ENCODE measurements around the gene MRPL14.

Gene MRPL14

GRCh38 chr6:44142835-44143234, 15.6 kb upstream of the MRPL14 start:
- H3K36me3 ChIP-seq (ENCODE audit: insufficient read depth, low read length) = peaks cover 9% of the 10 kb centered on the region; the same call in 1 of the 2 replicates
- no peak overlapping the region for H3K9ac ChIP-seq (ENCODE audit: low read depth, low read length)
- no peaks in the 10 kb centered on the region for H3K9me3 ChIP-seq (ENCODE audit: control insufficient read depth, insufficient read depth, low read length)
- no peaks in the 10 kb centered on the region for H3K4me1 ChIP-seq (ENCODE audit: insufficient read depth, low read length)

GRCh38 chr6:44139351-44139743, 12.1 kb upstream of the MRPL14 start:
- Histone ChIP-seq H3K36me3 (ENCODE audit: insufficient read depth, low read length) (peaks cover 9% of the 10 kb centered on the region), H3K9ac (ENCODE audit: low read depth, low read length) (no peak overlapping the region), H3K9me3 (ENCODE audit: control insufficient read depth, insufficient read depth, low read length) (no peaks in the 10 kb centered on the region), H3K4me1 (ENCODE audit: insufficient read depth, low read length) (no peaks in the 10 kb centered on the region)

GRCh38 chr6:44138717-44139350, 11.6 kb upstream of the MRPL14 start:
- Histone ChIP-seq H3K4me1 (ENCODE audit: insufficient read depth, low read length) (peaks cover 2% of the 10 kb centered on the region), H3K36me3 (ENCODE audit: insufficient read depth, low read length) (peaks cover 9% of the 10 kb centered on the region), H3K9ac (ENCODE audit: low read depth, low read length) (no peak overlapping the region), H3K9me3 (ENCODE audit: control insufficient read depth, insufficient read depth, low read length) (no peaks in the 10 kb centered on the region)

GRCh38 chr6:44135875-44136274, 8.6 kb upstream of the MRPL14 start:
- Histone ChIP-seq H3K9ac (ENCODE audit: low read depth, low read length) (no peak overlapping the region), H3K9me3 (ENCODE audit: control insufficient read depth, insufficient read depth, low read length) (no peaks in the 10 kb centered on the region), H3K36me3 (ENCODE audit: insufficient read depth, low read length) (peaks cover 4% of the 10 kb centered on the region), H3K4me1 (ENCODE audit: insufficient read depth, low read length) (peaks cover 11% of the 10 kb centered on the region)

GRCh38 chr6:44135173-44135758, 8.0 kb upstream of the MRPL14 start:
- Histone ChIP-seq H3K9ac (ENCODE audit: low read depth, low read length) (no peak overlapping the region), H3K4me1 (ENCODE audit: insufficient read depth, low read length) (peaks cover 11% of the 10 kb centered on the region), H3K36me3 (ENCODE audit: insufficient read depth, low read length) (peaks cover 1% of the 10 kb centered on the region), H3K9me3 (ENCODE audit: control insufficient read depth, insufficient read depth, low read length) (no peaks in the 10 kb centered on the region)

GRCh38 chr6:44133981-44134711, 6.9 kb upstream of the MRPL14 start:
- Histone ChIP-seq H3K4me1 (ENCODE audit: insufficient read depth, low read length) (peaks cover 11% of the 10 kb centered on the region), H3K36me3 (ENCODE audit: insufficient read depth, low read length) (no peaks in the 10 kb centered on the region; the same call in 1 of the 2 replicates), H3K9me3 (ENCODE audit: control insufficient read depth, insufficient read depth, low read length) (no peaks in the 10 kb centered on the region), H3K9ac (ENCODE audit: low read depth, low read length) (no peak overlapping the region)

GRCh38 chr6:44133003-44133931, 6.0 kb upstream of the MRPL14 start:
- H3K9me3 ChIP-seq (ENCODE audit: control insufficient read depth, insufficient read depth, low read length) = no peaks in the 10 kb centered on the region
- H3K36me3 ChIP-seq (ENCODE audit: insufficient read depth, low read length) = no peaks in the 10 kb centered on the region; the same call in 1 of the 2 replicates
- peaks cover 11% of the 10 kb centered on the region for H3K4me1 ChIP-seq (ENCODE audit: insufficient read depth, low read length)
- peak overlapping the region; percentile 13; the same call in 1 of the 2 replicates for H3K9ac ChIP-seq (ENCODE audit: low read depth, low read length)

GRCh38 chr6:44132476-44132875, 5.2 kb upstream of the MRPL14 start:
- Histone ChIP-seq H3K9ac (ENCODE audit: low read depth, low read length) (no peak overlapping the region), H3K36me3 (ENCODE audit: insufficient read depth, low read length) (no peaks in the 10 kb centered on the region; the same call in 1 of the 2 replicates), H3K4me1 (ENCODE audit: insufficient read depth, low read length) (peaks cover 11% of the 10 kb centered on the region), H3K9me3 (ENCODE audit: control insufficient read depth, insufficient read depth, low read length) (no peaks in the 10 kb centered on the region)

GRCh38 chr6:44131892-44132291, 4.6 kb upstream of the MRPL14 start:
- no peaks in the 10 kb centered on the region; the same call in 1 of the 2 replicates for H3K36me3 ChIP-seq (ENCODE audit: insufficient read depth, low read length)
- H3K4me1 ChIP-seq (ENCODE audit: insufficient read depth, low read length) = peaks cover 11% of the 10 kb centered on the region
- H3K9me3 ChIP-seq (ENCODE audit: control insufficient read depth, insufficient read depth, low read length) = no peaks in the 10 kb centered on the region
- no peak overlapping the region for H3K9ac ChIP-seq (ENCODE audit: low read depth, low read length)

- Histone ChIP-seq H3K4me1 (ENCODE audit: insufficient read depth, low read length) (peaks cover 17% of the 10 kb centered on the region), H3K9ac (ENCODE audit: low read depth, low read length) (no peak overlapping the region)
Measured at GRCh38 chr6:44129841-44130322, 2.6 kb upstream of the MRPL14 start.

GRCh38 chr6:44128020-44128917, 1.0 kb upstream of the MRPL14 start:
- Histone ChIP-seq H3K36me3 (ENCODE audit: insufficient read depth, low read length) (no peaks in the 10 kb centered on the region), H3K4me1 (ENCODE audit: insufficient read depth, low read length) (peaks cover 18% of the 10 kb centered on the region), H3K9ac (ENCODE audit: low read depth, low read length) (peak overlapping the region; percentile 84), H3K9me3 (ENCODE audit: control insufficient read depth, insufficient read depth, low read length) (no peaks in the 10 kb centered on the region)

More at GRCh38 chr6:44129841-44130322, 2.6 kb upstream of the MRPL14 start:
- Histone ChIP-seq H3K36me3 (ENCODE audit: insufficient read depth, low read length) (no peaks in the 10 kb centered on the region; the same call in 1 of the 2 replicates), H3K9me3 (ENCODE audit: control insufficient read depth, insufficient read depth, low read length) (no peaks in the 10 kb centered on the region)

GRCh38 chr6:44126320-44127149, 717 bp downstream of the MRPL14 start:
- Histone ChIP-seq H3K9me3 (ENCODE audit: control insufficient read depth, insufficient read depth, low read length) (no peaks in the 10 kb centered on the region), H3K4me1 (ENCODE audit: insufficient read depth, low read length) (peaks cover 22% of the 10 kb centered on the region)

More at GRCh38 chr6:44126320-44127149, 717 bp downstream of the MRPL14 start:
- Histone ChIP-seq H3K9ac (ENCODE audit: low read depth, low read length) (peak overlapping the region; percentile 99), H3K36me3 (ENCODE audit: insufficient read depth, low read length) (no peaks in the 10 kb centered on the region)

All from ES-I3 (cell line).